Fibroblast of the conjunctiva (primary cell): ENCODE results near the gene BEND7.
"Not testable (repeated sequence)": the region's sequence is repeated elsewhere in the genome, so short reads cannot be mapped to it uniquely, and the experiment has no call there.

Source experiments
- DNase-seq: peaks from one replicate; pipeline ENCODE4 v3.0.0-alpha.2; 2010; ENCODE audit warnings: low read depth

BEND7 gene

GRCh38 chr10:13481690-13482089, 47.1 kb downstream of the BEND7 start:
- DNase-seq, result no peak

- no peak for DNase-seq
These were observed 53.7 kb downstream of the BEND7 start for GRCh38 chr10:13475124-13475523.

- DNase-seq, result no peak
These were observed 54.8 kb downstream of the BEND7 start for GRCh38 chr10:13473986-13474385.

- DNase-seq, result no peak
These were observed 56.5 kb downstream of the BEND7 start for GRCh38 chr10:13472359-13472758.

- no peak for DNase-seq
These were observed 58.5 kb downstream of the BEND7 start for GRCh38 chr10:13470270-13470669.

DNA sequence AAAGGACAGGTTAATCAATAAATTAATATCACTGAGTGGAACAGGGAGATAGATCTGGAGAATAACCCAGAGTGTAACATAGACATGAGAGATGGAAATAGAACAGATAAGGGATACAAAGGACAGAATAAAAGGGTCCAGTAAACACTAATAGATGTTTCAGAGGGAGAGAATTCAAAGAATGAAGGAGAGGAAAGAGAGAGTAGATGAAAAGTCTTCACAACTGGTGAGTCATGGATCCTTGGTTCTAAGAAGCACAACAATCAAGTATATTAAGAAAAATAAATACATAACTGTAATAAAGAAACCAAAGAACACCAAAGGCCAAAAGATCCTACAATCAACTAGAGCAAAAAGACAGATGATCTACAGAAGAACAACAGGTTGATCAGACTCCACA, 66.3 kb downstream of the BEND7 start:
- no peak for DNase-seq

DNA sequence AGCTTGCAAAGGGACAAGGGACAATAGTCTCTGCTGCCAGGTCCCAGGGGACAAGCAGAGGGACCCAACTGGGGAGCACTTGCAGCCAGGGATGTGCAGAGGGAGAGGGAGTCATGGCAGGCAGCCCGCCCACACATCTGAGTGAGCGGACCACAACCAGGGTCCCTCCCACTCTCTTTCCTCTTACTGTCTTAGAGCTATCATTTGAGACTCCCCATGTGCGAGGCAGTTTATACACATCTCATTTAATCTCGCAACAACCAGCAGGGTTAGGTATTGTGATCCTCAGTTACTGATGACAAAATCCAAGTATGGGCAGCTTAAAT, 70.2 kb downstream of the BEND7 start:
- DNase-seq, result no peak

DNA sequence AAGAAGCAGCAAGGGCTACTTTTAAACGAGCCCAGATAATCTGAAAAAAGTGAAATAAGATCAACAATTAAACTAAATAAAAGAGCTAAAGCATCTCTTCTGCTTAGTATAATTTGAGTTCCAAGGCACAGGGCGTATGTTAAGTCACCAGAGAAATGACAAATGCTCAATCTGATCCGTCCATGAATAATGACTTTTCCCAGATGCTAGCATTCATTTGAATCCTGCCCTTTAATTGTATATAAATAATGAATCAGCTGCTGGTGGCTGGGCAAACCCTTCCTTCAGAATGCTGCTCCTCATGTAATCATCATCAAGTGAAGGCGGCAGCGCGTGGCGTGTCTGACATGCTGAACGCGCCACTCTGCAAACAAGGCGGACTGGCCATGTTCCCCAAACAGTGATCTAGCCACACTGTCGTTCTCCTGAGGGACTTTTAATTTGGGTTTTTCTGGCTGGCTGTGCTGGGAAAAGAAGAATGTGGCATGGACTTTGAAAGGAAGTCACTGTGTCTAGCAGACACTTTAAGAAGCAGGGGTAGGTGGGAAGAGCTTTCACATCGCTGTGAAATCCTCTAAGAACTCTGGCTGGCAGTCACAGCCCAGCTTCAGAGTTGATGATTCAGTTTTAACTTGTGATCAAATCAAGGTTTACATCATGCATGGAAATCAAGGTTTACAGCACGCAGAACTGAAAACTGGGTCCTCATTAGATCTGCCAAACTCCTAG, 70.7 kb downstream of the BEND7 start:
- DNase-seq, result no peak

DNA sequence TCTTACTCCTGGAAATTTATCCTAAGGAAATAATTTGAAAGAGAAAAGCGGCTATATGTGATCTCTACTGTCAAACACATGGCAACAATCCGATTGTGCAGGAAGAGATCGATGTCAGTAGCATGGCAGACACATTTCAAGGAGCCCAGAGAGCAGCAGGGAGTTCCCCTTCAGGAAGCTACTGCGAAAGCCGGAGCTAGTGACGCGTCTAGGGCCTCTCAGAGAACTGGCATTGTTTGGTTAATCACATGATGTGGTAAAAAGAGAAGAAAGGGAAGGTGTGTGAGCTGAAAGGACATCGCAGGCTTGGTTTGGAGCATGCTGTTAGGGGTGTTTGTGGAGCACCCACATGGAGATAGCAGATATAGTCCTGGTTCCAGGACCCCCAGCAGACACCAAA, 74.9 kb downstream of the BEND7 start:
- DNase-seq, result no peak

- DNase-seq, result peak; percentile 6
These were observed 78.7 kb downstream of the BEND7 start for GRCh38 chr10:13450069-13450468.

GRCh38 chr10:13449296-13449695, 79.5 kb downstream of the BEND7 start:
- no peak for DNase-seq

DNA sequence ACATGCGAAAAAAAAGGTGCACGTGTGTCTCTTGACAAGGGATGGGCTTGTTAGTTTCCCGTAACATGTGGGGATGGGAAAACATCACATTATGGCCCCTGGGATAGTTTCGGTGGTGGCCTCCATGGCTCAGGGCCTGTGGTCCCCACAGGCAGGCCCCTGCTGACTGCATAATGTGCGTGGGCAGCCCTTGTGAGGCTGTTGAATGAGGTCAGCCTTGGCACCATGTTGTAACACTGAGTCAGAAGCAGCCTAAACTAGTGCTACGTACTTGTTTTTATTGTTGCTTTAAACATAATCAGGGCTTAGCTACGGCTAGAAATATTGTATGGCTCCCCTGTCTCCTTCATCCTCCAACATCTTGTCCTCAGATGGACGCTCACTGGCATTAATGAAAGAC, 80.6 kb downstream of the BEND7 start:
- DNase-seq, result peak; percentile 10

DNA sequence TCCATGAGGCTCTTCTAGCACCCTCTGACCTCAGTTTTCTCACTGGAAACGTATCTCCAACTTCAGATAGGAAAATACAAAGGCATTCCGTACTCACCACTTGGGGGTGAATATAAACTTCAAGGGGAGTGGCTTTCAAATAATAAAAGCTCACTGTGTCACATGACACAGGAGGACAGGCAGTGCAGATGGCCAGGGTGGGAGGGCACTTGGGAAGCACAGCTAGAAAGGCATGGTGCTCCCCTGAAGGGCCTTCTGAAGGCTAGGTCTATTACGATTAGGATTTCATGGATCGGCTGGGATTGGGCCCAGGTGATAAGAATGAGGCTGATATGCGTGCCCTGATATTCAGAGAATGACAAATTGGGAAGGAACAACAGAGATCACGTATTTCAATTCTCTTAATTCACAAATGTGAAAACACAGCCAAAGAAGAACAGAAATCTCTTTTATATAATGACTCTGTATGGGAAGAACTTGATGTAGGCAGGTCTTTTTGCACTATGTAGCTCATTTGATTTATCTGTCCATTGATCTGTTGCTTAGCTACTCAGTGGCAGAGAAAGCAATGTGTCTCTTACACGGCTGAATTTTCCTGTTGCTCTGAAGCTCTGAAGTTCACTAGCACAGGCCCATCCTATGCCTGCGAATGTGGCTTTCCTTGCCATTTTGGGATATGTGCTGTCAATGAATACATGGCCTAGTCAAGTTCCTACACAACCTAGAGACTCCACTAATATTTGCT, 83.0 kb downstream of the BEND7 start:
- no peak for DNase-seq

GRCh38 chr10:13441476-13441875, 87.3 kb downstream of the BEND7 start:
- no peak for DNase-seq

DNA sequence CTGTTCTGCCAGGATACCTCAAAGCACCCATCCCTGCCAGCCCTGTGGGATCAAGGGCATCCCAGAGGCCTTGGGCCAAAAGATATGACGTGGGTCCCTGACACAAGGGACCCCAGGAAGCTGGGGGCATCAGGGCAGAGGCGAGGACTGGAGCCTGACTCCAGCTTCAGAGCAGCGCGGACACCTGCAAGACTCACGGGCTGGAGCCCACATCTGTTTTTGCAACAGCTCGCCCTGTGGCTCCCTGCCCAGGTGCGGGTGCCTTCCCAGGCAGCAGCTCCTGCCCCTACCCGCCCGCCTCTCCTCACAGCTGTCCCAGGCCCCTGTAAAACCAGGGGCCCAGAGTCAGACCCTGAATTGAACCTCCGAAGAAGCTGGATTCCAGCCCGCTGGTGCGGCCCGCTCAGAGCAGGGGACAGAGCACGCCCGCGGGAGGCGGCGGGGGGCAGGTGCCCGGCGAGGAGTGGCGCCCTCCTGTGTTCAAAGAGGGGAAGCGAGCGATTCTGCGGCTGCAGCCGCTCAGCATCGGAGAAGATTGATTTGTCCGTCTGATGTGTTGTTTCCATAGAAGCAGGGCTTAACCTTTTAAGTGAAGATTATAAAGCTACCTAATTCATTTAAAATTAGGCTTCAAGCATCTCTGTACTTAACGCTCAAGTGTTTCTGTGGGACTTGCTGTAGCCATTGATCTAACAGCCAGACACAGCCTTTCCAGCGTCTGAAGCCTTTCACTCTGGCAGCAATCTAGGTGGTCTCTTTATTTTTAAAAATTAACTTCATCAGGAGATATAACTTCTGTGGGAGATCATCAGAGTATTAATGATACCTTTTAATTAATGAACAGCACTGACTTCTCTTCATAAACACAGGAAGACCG, 88.4 kb downstream of the BEND7 start:
- DNase-seq, result no peak

DNA sequence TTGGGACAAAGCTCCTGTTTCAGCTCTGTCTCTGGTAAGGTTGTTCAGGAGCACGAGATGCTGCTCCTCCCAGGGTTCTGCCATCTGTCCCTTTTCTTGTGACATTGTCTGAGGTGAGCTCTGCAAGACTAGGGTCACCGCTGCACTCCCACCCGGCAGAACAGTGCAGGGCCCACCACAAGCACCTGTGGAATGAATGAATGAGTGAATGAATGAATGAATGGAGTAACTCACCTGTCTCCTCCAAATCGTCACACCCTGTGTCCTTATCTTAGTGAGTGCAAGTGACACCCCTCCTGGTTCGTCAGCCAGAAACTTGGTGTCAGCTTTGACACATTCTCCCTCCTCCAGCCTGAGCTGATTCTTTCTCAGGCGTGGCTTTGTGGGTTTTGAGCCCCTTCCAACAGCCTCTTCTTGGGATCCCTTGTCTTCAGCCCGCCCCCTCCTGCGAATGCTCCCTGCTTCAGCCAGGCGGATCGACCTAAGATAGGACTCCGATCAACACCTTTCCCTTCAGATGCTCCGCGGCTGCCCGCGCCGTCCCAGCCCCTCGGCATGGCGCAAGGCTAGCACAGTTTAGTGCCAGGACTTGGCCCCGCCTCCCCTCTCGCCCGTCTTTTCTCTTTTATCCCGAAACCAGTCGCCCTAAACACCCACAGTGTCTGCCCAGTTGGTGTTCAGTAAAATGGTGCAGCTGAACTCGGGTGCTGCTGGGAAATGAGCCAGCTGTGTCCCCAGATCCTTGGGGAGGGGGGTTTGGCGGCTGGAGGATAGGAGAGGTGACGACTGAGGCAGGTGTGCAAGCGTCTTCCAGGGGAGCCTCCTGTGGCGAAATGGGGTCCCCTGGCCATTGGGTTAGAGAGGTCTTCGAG, 89.3 kb downstream of the BEND7 start:
- no peak for DNase-seq

- no peak for DNase-seq
These were observed 91.7 kb downstream of the BEND7 start for GRCh38 chr10:13437026-13437555.

DNA sequence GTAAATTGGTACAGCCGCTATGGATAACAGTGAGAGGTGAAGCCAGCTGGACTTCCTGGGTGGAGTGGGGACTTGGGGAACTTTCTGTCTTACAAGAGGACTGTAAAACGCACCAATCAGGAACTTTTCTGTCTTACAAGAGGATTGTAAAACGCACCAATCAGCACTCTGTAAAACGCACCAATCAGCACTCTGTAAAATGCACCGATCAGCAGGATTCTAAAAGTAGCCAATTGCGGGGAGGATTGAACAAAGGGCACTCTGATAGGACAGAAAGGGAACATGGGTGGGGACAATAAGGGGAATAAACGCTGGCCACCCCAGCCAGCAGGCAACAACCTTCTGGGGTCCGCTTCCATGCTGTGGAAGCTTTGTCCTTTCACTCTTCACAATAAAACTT, 100.9 kb downstream of the BEND7 start:
- DNase-seq, result not testable (repeated sequence)

DNA sequence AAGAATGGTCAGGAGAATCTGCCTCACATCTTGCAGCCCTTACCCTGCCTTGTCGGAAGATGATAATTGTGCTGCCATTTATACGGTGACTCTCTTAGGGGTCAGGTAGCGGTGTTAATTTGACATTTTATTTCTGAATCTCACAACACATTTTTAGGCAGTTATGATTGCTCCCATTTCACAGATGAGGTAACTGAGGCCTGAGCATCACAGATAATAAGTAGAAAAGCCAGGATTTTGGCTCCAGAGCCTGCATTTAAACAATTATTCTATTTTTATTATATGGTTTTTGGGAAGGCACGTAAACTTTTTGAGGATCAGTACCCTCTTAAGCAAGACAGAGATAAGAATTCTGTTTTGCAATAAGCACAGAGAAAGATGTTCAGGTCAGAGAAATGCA, 103.4 kb downstream of the BEND7 start:
- DNase-seq, result no peak

DNA sequence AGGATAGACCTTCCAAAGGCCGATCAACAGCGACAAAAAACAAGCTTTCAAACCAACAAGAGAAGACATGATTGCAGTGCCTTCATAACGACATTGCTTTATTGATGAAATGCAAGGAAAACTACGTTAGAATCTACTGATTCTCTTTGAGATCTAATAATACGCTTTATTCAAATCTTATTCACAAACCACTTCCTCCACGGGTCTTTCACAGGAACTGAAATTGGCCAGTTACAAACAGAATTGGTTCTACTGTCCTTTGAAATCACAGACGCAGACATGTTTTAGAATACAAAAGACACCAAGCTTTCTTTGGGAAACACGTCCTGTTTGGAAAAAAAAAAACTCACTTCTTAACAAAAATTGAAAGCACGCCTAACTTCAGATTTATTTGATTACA, 106.0 kb downstream of the BEND7 start:
- DNase-seq, result no peak

DNA sequence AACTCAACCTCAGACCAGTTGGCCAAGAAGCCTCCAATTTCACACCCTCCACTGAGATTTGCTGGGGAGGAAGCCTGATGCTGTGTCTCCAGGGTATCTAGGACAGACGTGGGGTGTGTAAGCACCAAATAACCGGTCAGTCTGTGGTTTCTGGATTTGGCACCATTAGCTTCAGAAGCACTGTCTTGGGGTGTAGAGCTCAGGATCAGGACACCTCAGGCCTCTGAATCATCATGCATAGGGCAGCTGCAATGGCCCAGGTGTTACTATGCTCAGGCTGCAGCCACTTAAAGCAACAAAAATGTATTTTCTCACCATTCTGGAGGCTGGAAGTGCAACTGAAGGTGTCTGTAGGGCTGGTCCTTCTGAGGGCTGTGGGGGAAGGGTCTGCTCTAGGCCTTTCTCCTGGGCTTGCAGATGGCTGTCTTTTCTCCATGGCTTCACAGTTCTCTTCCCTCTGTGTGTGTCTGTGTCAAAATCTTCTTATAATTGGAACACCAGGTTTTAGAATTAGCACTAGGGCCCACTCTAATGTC, 107.4 kb downstream of the BEND7 start:
- no peak for DNase-seq
